ENCODE results near the gene FLNB. TPM values are rescaled to one million over a fixed set of nuclear protein-coding genes. Genes with fewer than 3 reads are reported as not detected.

FLNB gene
- total RNA-seq (2021; fragmentation: NEBNext Ultra II Directional; extraction: Animal tissue kit (Norgen Biotek cat#: 25700)) (118 and 122 TPM in 2 replicates), polyA plus RNA-seq (2011; rRNA removed) (72.2 and 72.3 TPM in 2 replicates), polyA minus RNA-seq (2011; rRNA and poly(A)+ RNA removed) (249 and 262 TPM in 2 replicates)
- polyA plus RNA-seq (2011; cell fraction: cytosol; rRNA removed) = 53.0 TPM
- polyA plus RNA-seq (2011; cell fraction: nucleus; rRNA removed) = 599 TPM
- polyA plus RNA-seq (2012, experiment 1 of 2) = 82.4 to 123 TPM (median 108 TPM) in 4 replicates
- polyA plus RNA-seq (2012, experiment 2 of 2) = 47.2 TPM
- 96.1 TPM for polyA plus RNA-seq (2013, experiment 1 of 2)
- 85.9 TPM for polyA plus RNA-seq (2013, experiment 2 of 2)
- polyA minus RNA-seq (2011; cell fraction: cytosol; rRNA and poly(A)+ RNA removed) = 121 TPM
- 391 TPM for polyA minus RNA-seq (2011; cell fraction: nucleus; rRNA and poly(A)+ RNA removed)
- long read RNA-seq, experiment 1, partial matches to known transcripts = 70 of 86 reads
- long read RNA-seq, experiment 1, other reads (novel, unspliced or antisense) = 16 of 86 reads
- long read RNA-seq, experiment 2, partial matches to known transcripts = 0 of 2 reads
- long read RNA-seq, experiment 2, other reads (novel, unspliced or antisense) = 2 of 2 reads

- Histone ChIP-seq H3K4ac (replicated peaks; ENCODE audit: insufficient read length, low read depth, low read length) (peak within 1 kb of the TSS; percentile 76), H3K27ac (ENCODE audit: low read depth, low read length) (peak within 1 kb of the TSS; percentile 62; the same call in 1 of the 2 replicates)
- TF ChIP-seq CBX8 (IDR thresholded peaks at IDR 0.05; ENCODE audit: borderline replicate concordance, low read depth, low read length) (no peak), HDAC6 (IDR thresholded peaks at IDR 0.05; ENCODE audit: low read depth, low read length) (no peak), KDM1A (IDR thresholded peaks at IDR 0.05; ENCODE audit: borderline replicate concordance, low read length) (no peak), POLR2A (IDR thresholded peaks at IDR 0.05; ENCODE audit: control extremely low read depth in 1 of 2, low read depth in 2 of 2, low read length in 2 of 2) (peak in 1 of 2 experiments; percentile 90; a peak in 2 of 3 replicates), POLR2AphosphoS5 (IDR thresholded peaks at IDR 0.05; ENCODE audit: low read depth, low read length) (peak; percentile 78; the same call in 1 of the 2 replicates), EZH2 (IDR thresholded peaks at IDR 0.05; ENCODE audit: low read depth, low read length, severe bottlenecking) (no peak), TBP (IDR thresholded peaks at IDR 0.05; ENCODE audit: low read depth, low read length) (peak; percentile 85), ASH2L (IDR thresholded peaks at IDR 0.05; ENCODE audit: low read length) (peak; percentile 27), JUN (IDR thresholded peaks at IDR 0.05; ENCODE audit: low read depth, low read length) (no peak)
These were observed at the start of gene FLNB for GRCh38 chr3:58008141-58009025. Gene FLNB, plus strand, starts transcription at chr3:58008422. Its CDS starts 143 bp downstream, at chr3:58008565.

More at GRCh38 chr3:58008141-58009025, at the start of gene FLNB:
- ChIA-PET CTCF (ENCODE audit: partially characterized antibody) (interaction anchor here (0.6 to 5.2 kb wide), 48 partner anchors 9 to 299 kb away, joined by 3 to 33 read pairs (median 4); no protein-coding TSS in a partner anchor), POLR2A (ENCODE audit: partially characterized antibody) (interaction anchor here (0.7 to 4.9 kb wide), 17 partner anchors 11 to 165 kb away, joined by 3 to 55 read pairs (median 4); no protein-coding TSS in a partner anchor)
- Histone ChIP-seq H2AFZ (ENCODE audit: low read length) (peak within 1 kb of the TSS; percentile 87), H3K23ac (ENCODE audit: insufficient read length) (no peak within 1 kb of the TSS), H3K56ac (replicated peaks; ENCODE audit: insufficient read length, low read depth, low read length) (peak within 1 kb of the TSS; percentile 79), H4K91ac (replicated peaks; ENCODE audit: insufficient read length, low read length) (peak within 1 kb of the TSS; percentile 88), H4K5ac (ENCODE audit: insufficient read length, low read depth, low read length) (peak within 1 kb of the TSS; percentile 83), H3K4me1 (replicated peaks in 1 of 4; ENCODE audit: control insufficient read depth in 3 of 4, insufficient read depth in 4 of 4, low read length in 3 of 4) (peaks cover 4 to 19% (median 5%) of the 10 kb centered on the region in 4 experiments; a peak in 6 of 7 replicates), H3K79me1 (ENCODE audit: low read depth, low read length) (peaks cover 9% of the 10 kb centered on the region; the same call in 1 of the 2 replicates), H2AK5ac (ENCODE audit: low read depth, low read length) (0 out of 2 replicates have a peak within 1 kb of the TSS, but pooled peaks have one; percentile 8), H3K9ac (replicated peaks in 1 of 4; ENCODE audit: extremely low read depth in 1 of 4, low read depth in 3 of 4, low read length in 3 of 4) (peak within 1 kb of the TSS; percentile 44 to 90 (median 82)), H2BK20ac (ENCODE audit: low read length) (peak within 1 kb of the TSS; percentile 40; the same call in 1 of the 2 replicates), H2BK5ac (ENCODE audit: low read depth, low read length) (peak within 1 kb of the TSS; percentile 99), H3K36me3 (ENCODE audit: control insufficient read depth in 2 of 4, insufficient read depth in 4 of 4, low read length in 3 of 4) (no peaks in the 10 kb centered on the region), H2BK15ac (ENCODE audit: low read length) (peak within 1 kb of the TSS; percentile 88), H3K4me3 (ENCODE audit: extremely low read depth in 1 of 4, insufficient read depth in 2 of 4, low read depth in 3 of 4, low read length in 4 of 4) (peak within 1 kb of the TSS; percentile 65 to 97 (median 90)), H2BK12ac (ENCODE audit: low read depth, low read length) (peak within 1 kb of the TSS; percentile 96), H2BK120ac (replicated peaks; ENCODE audit: low read depth, low read length) (no peak within 1 kb of the TSS), H3K79me2 (ENCODE audit: control insufficient read depth in 1 of 2, insufficient read depth in 2 of 2, low read length in 2 of 2) (peaks cover 28 to 51% of the 10 kb centered on the region in 2 experiments), H4K20me1 (replicated peaks in 1 of 2; ENCODE audit: control insufficient read depth in 1 of 2, insufficient read depth in 2 of 2, low read length in 2 of 2) (peaks cover 9 to 19% of the 10 kb centered on the region in 2 experiments), H3K18ac (ENCODE audit: extremely low read depth, low read length) (peak within 1 kb of the TSS; percentile 79), H3K4me2 (ENCODE audit: insufficient read depth in 1 of 2, low read depth in 2 of 2, low read length in 2 of 2) (peak within 1 kb of the TSS; percentile 89 to 99), H3K27me3 (replicated peaks in 1 of 4; ENCODE audit: control insufficient read depth in 3 of 4, extremely low read depth in 1 of 4, insufficient read depth in 3 of 4, low read length in 3 of 4) (no peaks in the 10 kb centered on the region), H3K14ac (ENCODE audit: insufficient read length) (no peak within 1 kb of the TSS), H3K23me2 (ENCODE audit: low read depth, low read length) (peaks cover 12% of the 10 kb centered on the region; the same call in 1 of the 2 replicates), H3K9me3 (ENCODE audit: insufficient read depth in 2 of 2, low read depth in 1 of 2, low read length in 1 of 2) (no peaks in the 10 kb centered on the region), H4K8ac (ENCODE audit: extremely low read depth, insufficient read depth, low read length) (peak within 1 kb of the TSS; percentile 93)
- DNase-seq (ENCODE audit: low read depth in 1 of 2, low spot score in 2 of 2) (peak in 1 of 2 experiments; percentile 90), FAIRE-seq (no peak)
- WGBS, 2 experiments (ENCODE audit: extremely low coverage in 1 of 2, insufficient coverage in 1 of 2, insufficient read length in 1 of 2, insufficient replicate concordance in 2 of 2, low coverage in 1 of 2, low lambda C conversion rate in 2 of 2, missing lambda C conversion rate in 1 of 2) = 2% methylated on average over 67 of the region's 91 CpGs; no CpG with 5 or more reads in 1 of the 2 experiments
